Muscle layer of duodenum (tissue), 2 donors: ENCODE results near the gene HIVEP1.

Experiments
- H3K27ac ChIP-seq: one replicate; pipeline ENCODE4 v1.7.0; 2013; ENCODE audit warnings: mild to moderate bottlenecking, low read length
- H3K27me3 ChIP-seq: one replicate; pipeline ENCODE4 v1.7.0; 2013; ENCODE audit warnings: low read depth, mild to moderate bottlenecking, control low read depth, low read length
- H3K36me3 ChIP-seq, 2 donors: one replicate each; pipeline ENCODE4 v1.7.0; 2013; ENCODE audit warnings: low read length in 2 of 2, control low read depth in 1 of 2, mild to moderate bottlenecking in 1 of 2; ENCODE audit not compliant: insufficient read depth in 2 of 2, control insufficient read depth in 1 of 2
- H3K4me1 ChIP-seq, 2 donors: one replicate each; pipeline ENCODE4 v1.7.0; 2013; ENCODE audit warnings: low read length in 2 of 2, mild to moderate bottlenecking in 2 of 2, control low read depth in 1 of 2, moderate library complexity in 1 of 2; ENCODE audit not compliant: insufficient read depth in 2 of 2, control insufficient read depth in 1 of 2
- H3K4me3 ChIP-seq, 2 donors: one replicate each; pipeline ENCODE4 v1.7.0; 2013; ENCODE audit warnings: low read length in 2 of 2, low read depth in 1 of 2, mild to moderate bottlenecking in 1 of 2
- H3K9me3 ChIP-seq, 2 donors: one replicate each; pipeline ENCODE4 v1.7.0; 2013; ENCODE audit warnings: low read length in 2 of 2, control low read depth in 1 of 2, mild to moderate bottlenecking in 1 of 2; ENCODE audit not compliant: control insufficient read depth in 1 of 2
- donor health status: healthy.

The HIVEP1 gene

GRCh38 chr6:11994875-11995461, 17.1 kb upstream of the HIVEP1 start:
- Histone ChIP-seq H3K9me3 (no peaks in the 10 kb centered on the region), H3K27me3 (no peaks in the 10 kb centered on the region), H3K4me1 (no peaks in the 10 kb centered on the region), H3K36me3 (no peaks in the 10 kb centered on the region), H3K4me3 (no peak overlapping the region), H3K27ac (no peak overlapping the region)

- Histone ChIP-seq H3K27me3 (no peaks in the 10 kb centered on the region), H3K4me1 (peaks cover 5 to 6% of the 10 kb centered on the region in 2 donors), H3K36me3 (no peaks in the 10 kb centered on the region), H3K9me3 (no peaks in the 10 kb centered on the region), H3K27ac (no peak overlapping the region), H3K4me3 (no peak overlapping the region)
Measured at GRCh38 chr6:11996751-11997150, 15.4 kb upstream of the HIVEP1 start.

- Histone ChIP-seq H3K9me3 (no peaks in the 10 kb centered on the region), H3K4me3 (no peak overlapping the region), H3K27me3 (no peaks in the 10 kb centered on the region), H3K27ac (no peak overlapping the region), H3K36me3 (no peaks in the 10 kb centered on the region), H3K4me1 (peaks cover 5 to 6% of the 10 kb centered on the region in 2 donors)
Measured at GRCh38 chr6:11999246-11999645, 12.9 kb upstream of the HIVEP1 start.

GRCh38 chr6:12000174-12000573, 11.9 kb upstream of the HIVEP1 start:
- H3K9me3 ChIP-seq: no peaks in the 10 kb centered on the region
- no peak overlapping the region for H3K27ac ChIP-seq
- no peak overlapping the region for H3K4me3 ChIP-seq
- peaks cover 5 to 6% of the 10 kb centered on the region in 2 donors for H3K4me1 ChIP-seq
- no peaks in the 10 kb centered on the region for H3K36me3 ChIP-seq
- H3K27me3 ChIP-seq: no peaks in the 10 kb centered on the region

- no peak overlapping the region for H3K4me3 ChIP-seq
- H3K36me3 ChIP-seq: no peaks in the 10 kb centered on the region
- no peaks in the 10 kb centered on the region for H3K9me3 ChIP-seq
- H3K27me3 ChIP-seq: no peaks in the 10 kb centered on the region
- H3K4me1 ChIP-seq: peaks cover 5 to 6% of the 10 kb centered on the region in 2 donors
- H3K27ac ChIP-seq: no peak overlapping the region
Measured at GRCh38 chr6:12001004-12001705, 11.0 kb upstream of the HIVEP1 start.

- peaks cover 5 to 6% of the 10 kb centered on the region in 2 donors for H3K4me1 ChIP-seq
- H3K9me3 ChIP-seq: no peaks in the 10 kb centered on the region
- H3K27ac ChIP-seq: no peak overlapping the region
- no peaks in the 10 kb centered on the region for H3K36me3 ChIP-seq
- H3K4me3 ChIP-seq: no peak overlapping the region
- H3K27me3 ChIP-seq: no peaks in the 10 kb centered on the region
Measured at GRCh38 chr6:12001706-12002435, 10.2 kb upstream of the HIVEP1 start.

GRCh38 chr6:12007473-12007872, 4.6 kb upstream of the HIVEP1 start:
- H3K4me3 ChIP-seq: peak overlapping the region in 1 of 2 donors; percentile 88
- no peaks in the 10 kb centered on the region for H3K9me3 ChIP-seq
- H3K27me3 ChIP-seq: no peaks in the 10 kb centered on the region
- H3K27ac ChIP-seq: peak overlapping the region; percentile 97
- peaks cover 0 to 19% of the 10 kb centered on the region in 2 donors for H3K4me1 ChIP-seq
- peaks cover 0 to 5% of the 10 kb centered on the region in 2 donors for H3K36me3 ChIP-seq

GRCh38 chr6:12007887-12008286, 4.2 kb upstream of the HIVEP1 start:
- H3K4me3 ChIP-seq: peak overlapping the region; percentile 65 to 88
- H3K27ac ChIP-seq: peak overlapping the region; percentile 97
- H3K36me3 ChIP-seq: peaks cover 0 to 5% of the 10 kb centered on the region in 2 donors

GRCh38 chr6:12008366-12009179, 3.5 kb upstream of the HIVEP1 start:
- no peaks in the 10 kb centered on the region for H3K9me3 ChIP-seq
- peaks cover 0 to 19% of the 10 kb centered on the region in 2 donors for H3K4me1 ChIP-seq
- peak overlapping the region; percentile 65 to 88 for H3K4me3 ChIP-seq
- peaks cover 0 to 5% of the 10 kb centered on the region in 2 donors for H3K36me3 ChIP-seq
- peak overlapping the region; percentile 97 for H3K27ac ChIP-seq
- H3K27me3 ChIP-seq: no peaks in the 10 kb centered on the region

More at GRCh38 chr6:12007887-12008286, 4.2 kb upstream of the HIVEP1 start:
- Histone ChIP-seq H3K27me3 (no peaks in the 10 kb centered on the region), H3K4me1 (peaks cover 0 to 19% of the 10 kb centered on the region in 2 donors), H3K9me3 (no peaks in the 10 kb centered on the region)

- H3K9me3 ChIP-seq: no peaks in the 10 kb centered on the region
- peak overlapping the region; percentile 70 to 87 for H3K4me3 ChIP-seq
- peak overlapping the region; percentile 99 for H3K27ac ChIP-seq
- H3K4me1 ChIP-seq: peaks cover 0 to 19% of the 10 kb centered on the region in 2 donors
- H3K27me3 ChIP-seq: no peaks in the 10 kb centered on the region
- peaks cover 0 to 5% of the 10 kb centered on the region in 2 donors for H3K36me3 ChIP-seq
Measured at GRCh38 chr6:12009180-12009685, 2.9 kb upstream of the HIVEP1 start.
